Activated T-cell treated with anti-CD3 and anti-CD28 coated beads, Interleukin-2, amount 50 U/mL, for 24 hours (primary cell): Measurements from ENCODE around the gene THBS3.
"Not testable (repeated sequence)": the region's sequence is repeated elsewhere in the genome, so short reads cannot be mapped to it uniquely, and the experiment has no call there.

Source experiments
- DNase-seq: peaks from one replicate; pipeline ENCODE4 v3.0.0-alpha.2; 2020
- H3K27ac Mint-ChIP-seq: 2 replicates; pipeline ENCODE4 v1.8.0; 2020; ENCODE audit warnings: mild to moderate bottlenecking, mixed read lengths
- H3K27me3 Mint-ChIP-seq: 2 replicates; pipeline ENCODE4 v1.8.0; 2020; ENCODE audit warnings: mixed read lengths
- H3K36me3 Mint-ChIP-seq: 2 replicates; pipeline ENCODE4 v1.8.0; 2020; ENCODE audit warnings: low read depth, mixed read lengths
- H3K4me1 Mint-ChIP-seq: 2 replicates; pipeline ENCODE4 v1.8.0; 2020; ENCODE audit warnings: low read depth, mixed read lengths
- H3K4me3 Mint-ChIP-seq: 2 replicates; pipeline ENCODE4 v1.8.0; 2020; ENCODE audit warnings: mild to moderate bottlenecking, moderate library complexity, mixed read lengths
- H3K9me3 Mint-ChIP-seq: 2 replicates; pipeline ENCODE4 v1.8.0; 2020; ENCODE audit warnings: mixed read lengths

THBS3 gene

DNA sequence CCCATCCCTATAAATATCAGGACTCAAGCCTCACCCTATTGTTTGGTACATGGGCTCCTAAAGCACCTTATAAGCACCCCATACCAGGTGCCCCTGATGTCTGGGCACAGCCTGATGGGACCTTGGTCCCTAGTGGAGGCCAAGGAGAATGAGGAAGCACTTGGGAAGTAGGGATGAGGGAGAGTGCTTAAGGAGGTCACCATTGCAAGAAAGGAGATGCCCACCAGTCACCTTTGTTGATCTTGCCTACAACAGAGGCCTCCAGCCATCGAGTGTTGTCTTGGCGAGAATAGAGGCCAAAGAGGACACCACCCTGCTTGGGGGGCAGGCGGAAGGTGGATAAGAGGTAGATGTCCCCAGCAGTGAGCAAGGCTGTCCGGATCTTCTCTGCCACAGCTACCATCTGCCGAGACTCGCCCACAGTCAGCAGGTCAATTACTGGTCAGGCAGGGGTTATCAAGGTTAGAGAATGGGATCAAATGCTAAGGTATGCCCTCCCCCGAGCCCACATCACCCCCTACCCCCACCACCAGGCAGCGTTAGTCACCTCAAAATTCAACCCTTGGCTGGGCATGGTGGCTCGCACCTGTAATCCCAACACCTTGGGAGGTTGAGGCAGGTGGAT lies 1.6 kb downstream of the THBS3 start:
- H3K27ac Mint-ChIP-seq: no peak overlapping the region
- peaks cover 18% of the 10 kb centered on the region for H3K36me3 Mint-ChIP-seq
- H3K9me3 Mint-ChIP-seq: no peaks in the 10 kb centered on the region

DNA sequence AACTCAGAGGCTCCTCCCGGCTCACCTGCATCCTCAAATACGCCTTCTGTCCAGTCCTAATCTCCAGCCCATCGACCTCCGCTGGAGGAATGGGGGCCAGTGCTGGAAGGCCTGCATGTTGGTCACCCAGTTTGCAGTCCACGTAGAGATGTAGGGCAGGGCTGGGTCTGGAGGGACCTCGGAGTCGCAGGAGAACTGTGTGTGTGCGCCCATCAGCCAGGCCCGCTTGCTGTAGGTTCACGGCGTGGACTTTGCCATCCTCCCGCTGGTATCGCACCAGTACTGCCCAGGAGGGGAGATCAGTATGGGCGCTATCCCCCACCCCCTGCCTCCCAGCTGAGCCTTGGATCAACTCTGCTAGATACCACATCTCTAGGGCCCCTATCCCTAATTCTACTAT lies 2.7 kb downstream of the THBS3 start:
- Mint-ChIP-seq H3K4me3 (no peak overlapping the region), H3K9me3 (no peaks in the 10 kb centered on the region), H3K4me1 (peaks cover 23% of the 10 kb centered on the region), H3K27me3 (no peaks in the 10 kb centered on the region), H3K36me3 (peaks cover 15% of the 10 kb centered on the region), H3K27ac (no peak overlapping the region)
- no peak for DNase-seq

More for the DNA sequence above, 1.6 kb downstream of the THBS3 start:
- no peak overlapping the region for H3K4me3 Mint-ChIP-seq
- H3K4me1 Mint-ChIP-seq: peaks cover 30% of the 10 kb centered on the region
- DNase-seq: no peak
- H3K27me3 Mint-ChIP-seq: no peaks in the 10 kb centered on the region

DNA sequence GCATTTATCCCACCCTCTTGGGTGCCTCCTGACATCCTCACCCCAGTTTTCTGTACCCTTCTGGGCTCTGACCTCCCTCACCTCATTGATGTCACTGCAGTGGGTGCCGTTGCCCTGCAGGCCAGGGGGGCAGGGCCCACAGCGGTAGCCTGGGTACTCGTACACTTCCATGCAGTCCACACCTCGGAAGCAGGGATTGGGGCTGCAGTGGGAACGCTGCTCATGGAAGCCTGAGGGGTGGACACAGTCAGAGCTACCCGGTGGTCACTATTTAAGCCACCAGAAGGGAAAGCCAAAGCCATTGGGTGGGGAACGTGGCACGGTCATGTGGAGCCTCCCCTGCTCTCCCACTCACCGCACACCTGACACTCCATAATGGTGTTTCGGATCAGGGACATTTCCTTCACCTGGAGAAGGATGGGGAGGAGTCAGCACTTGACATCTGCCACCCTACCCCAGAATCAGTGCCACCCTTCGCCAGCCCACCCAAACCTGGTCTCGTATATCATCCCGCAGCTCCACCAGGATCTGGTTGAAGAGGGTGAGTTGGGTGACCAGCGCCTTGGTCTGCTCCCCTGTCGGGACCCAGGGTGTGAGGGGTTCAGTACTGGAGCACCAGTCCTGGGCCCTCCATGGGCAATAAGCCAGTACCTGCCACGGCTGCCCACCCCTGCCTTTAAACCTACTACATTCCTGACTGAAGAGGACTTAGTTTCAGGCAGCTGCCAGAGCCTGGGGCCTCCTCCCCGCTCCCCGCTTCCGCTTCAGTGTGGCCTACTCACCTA lies 4.8 kb downstream of the THBS3 start:
- no peaks in the 10 kb centered on the region for H3K9me3 Mint-ChIP-seq
- DNase-seq: no peak
- H3K4me3 Mint-ChIP-seq: no peak overlapping the region
- H3K27ac Mint-ChIP-seq: peak overlapping the region; percentile 76
- peaks cover 11% of the 10 kb centered on the region for H3K4me1 Mint-ChIP-seq
- no peaks in the 10 kb centered on the region for H3K27me3 Mint-ChIP-seq
- H3K36me3 Mint-ChIP-seq: peaks cover 19% of the 10 kb centered on the region

DNA sequence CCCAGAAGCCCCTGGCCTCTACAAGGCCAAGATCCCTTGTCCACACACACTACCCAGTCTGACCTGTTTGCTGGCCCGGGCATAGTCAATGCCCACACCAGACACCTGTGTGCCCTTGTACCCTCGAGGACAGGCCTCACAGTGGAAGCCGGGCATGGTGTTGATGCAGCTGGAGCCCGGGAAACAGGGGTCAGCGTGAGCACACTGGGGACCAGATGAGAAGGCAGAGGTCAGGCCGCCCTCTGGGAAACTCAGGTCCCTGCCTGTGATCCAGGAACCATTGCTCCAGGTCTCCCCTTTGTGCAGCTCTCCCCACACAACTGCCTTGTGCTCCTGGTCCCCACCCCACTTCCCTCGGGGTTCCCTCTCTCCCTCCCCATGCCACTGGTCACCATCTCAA lies 5.5 kb downstream of the THBS3 start:
- Mint-ChIP-seq H3K4me1 (peaks cover 6% of the 10 kb centered on the region), H3K27ac (no peak overlapping the region), H3K9me3 (no peaks in the 10 kb centered on the region), H3K4me3 (no peak overlapping the region), H3K36me3 (peaks cover 26% of the 10 kb centered on the region), H3K27me3 (no peaks in the 10 kb centered on the region)
- DNase-seq: no peak

DNA sequence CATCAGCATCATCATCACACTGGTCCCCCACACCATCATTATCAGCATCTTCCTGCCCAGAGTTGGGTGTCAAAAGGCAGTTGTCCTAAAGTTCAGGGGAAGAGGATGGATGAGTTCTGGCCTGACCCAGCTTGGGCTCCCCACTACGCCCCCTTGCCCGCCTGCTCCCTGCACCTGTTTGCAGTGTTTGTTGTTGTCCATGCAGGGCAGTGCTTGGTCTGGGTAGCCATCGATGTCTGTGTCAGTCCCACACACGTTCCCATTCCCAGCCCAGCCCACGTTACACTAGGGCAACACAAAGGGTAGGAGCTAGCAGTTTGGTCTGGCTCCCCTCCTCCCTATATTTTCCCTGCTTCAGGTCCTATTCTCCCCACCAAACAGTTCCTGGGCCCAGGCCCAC lies 6.8 kb downstream of the THBS3 start:
- Mint-ChIP-seq H3K4me1 (peaks cover 4% of the 10 kb centered on the region), H3K36me3 (peaks cover 34% of the 10 kb centered on the region), H3K9me3 (no peaks in the 10 kb centered on the region), H3K27ac (no peak overlapping the region), H3K27me3 (no peaks in the 10 kb centered on the region), H3K4me3 (no peak overlapping the region)
- DNase-seq: no peak

DNA sequence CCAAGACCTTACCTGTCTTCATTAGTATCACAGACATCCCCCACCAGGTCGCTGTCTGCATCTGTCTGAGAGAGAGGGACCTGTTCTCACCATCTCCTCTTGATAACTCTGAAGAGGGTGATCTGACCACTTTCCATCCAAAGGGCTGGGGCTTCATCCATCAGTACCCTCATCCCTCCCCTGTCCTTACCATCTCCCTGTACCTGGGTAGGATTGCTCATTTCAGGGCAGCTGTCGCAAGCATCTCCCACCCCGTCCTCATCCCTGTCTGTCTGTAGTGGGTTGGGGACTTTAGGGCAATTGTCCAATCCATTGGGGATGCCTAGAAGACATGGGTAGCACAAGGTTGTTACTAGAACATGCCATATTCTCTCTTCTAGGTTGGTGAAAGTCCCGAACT lies 7.9 kb downstream of the THBS3 start:
- Mint-ChIP-seq H3K36me3 (peaks cover 37% of the 10 kb centered on the region), H3K27me3 (no peaks in the 10 kb centered on the region), H3K27ac (no peak overlapping the region), H3K4me3 (no peak overlapping the region), H3K9me3 (no peaks in the 10 kb centered on the region), H3K4me1 (peaks cover 11% of the 10 kb centered on the region)
- no peak for DNase-seq

DNA sequence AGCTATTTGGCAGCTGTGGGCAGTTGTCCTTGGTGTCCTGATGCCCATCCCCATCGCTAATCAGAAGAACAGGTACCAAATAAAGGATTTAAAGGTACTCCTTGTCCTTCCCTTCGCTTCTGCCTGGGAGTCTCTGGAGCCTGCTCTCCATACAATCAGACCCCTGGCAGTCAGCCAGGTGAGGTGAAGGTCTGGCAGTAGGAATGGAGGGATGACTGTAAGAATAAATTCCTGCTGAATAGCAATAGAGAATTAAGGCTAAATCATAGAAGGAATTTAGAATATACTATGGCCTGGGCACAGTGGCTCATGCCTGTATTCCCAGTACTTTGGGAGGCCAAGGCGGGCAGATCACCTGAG lies 9.2 kb downstream of the THBS3 start:
- no peaks in the 10 kb centered on the region for H3K27me3 Mint-ChIP-seq
- H3K4me3 Mint-ChIP-seq: no peak overlapping the region
- no peaks in the 10 kb centered on the region for H3K9me3 Mint-ChIP-seq
- no peak overlapping the region for H3K27ac Mint-ChIP-seq
- peaks cover 45% of the 10 kb centered on the region for H3K36me3 Mint-ChIP-seq
- H3K4me1 Mint-ChIP-seq: peaks cover 22% of the 10 kb centered on the region
- no peak for DNase-seq

DNA sequence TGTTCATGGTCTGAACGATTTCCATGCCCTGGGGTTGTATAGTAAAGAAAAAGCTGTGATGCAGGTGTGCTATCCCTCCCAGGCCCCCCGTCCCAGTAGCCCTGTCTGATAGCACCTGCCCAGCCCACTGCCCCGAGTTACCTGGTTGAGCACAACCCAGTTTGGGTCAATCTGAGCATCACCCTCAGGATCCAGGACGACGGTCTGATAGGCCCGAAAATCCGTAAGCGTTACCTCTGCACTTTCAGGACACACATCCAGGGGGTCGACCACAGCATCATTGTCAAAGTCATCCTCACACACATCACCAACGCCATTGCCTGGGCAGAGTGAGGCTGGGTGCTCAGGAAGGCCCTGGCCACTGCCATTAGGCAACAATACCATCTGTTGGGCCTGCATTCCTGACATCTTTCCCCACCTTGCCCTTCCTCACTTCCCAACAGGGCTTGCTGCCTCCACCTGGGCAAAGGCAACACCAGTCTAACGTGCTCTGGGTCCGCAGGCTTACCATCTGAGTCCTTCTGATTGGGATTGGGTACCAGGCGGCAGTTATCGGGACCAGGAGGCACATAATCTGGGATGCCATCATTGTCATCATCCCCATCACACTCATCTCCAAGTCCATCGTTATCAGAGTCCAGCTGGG lies 9.7 kb downstream of the THBS3 start:
- no peaks in the 10 kb centered on the region for H3K27me3 Mint-ChIP-seq
- peaks cover 27% of the 10 kb centered on the region for H3K4me1 Mint-ChIP-seq
- H3K9me3 Mint-ChIP-seq: no peaks in the 10 kb centered on the region
- no peak for DNase-seq
- no peak overlapping the region for H3K4me3 Mint-ChIP-seq
- peaks cover 46% of the 10 kb centered on the region for H3K36me3 Mint-ChIP-seq
- no peak overlapping the region for H3K27ac Mint-ChIP-seq

DNA sequence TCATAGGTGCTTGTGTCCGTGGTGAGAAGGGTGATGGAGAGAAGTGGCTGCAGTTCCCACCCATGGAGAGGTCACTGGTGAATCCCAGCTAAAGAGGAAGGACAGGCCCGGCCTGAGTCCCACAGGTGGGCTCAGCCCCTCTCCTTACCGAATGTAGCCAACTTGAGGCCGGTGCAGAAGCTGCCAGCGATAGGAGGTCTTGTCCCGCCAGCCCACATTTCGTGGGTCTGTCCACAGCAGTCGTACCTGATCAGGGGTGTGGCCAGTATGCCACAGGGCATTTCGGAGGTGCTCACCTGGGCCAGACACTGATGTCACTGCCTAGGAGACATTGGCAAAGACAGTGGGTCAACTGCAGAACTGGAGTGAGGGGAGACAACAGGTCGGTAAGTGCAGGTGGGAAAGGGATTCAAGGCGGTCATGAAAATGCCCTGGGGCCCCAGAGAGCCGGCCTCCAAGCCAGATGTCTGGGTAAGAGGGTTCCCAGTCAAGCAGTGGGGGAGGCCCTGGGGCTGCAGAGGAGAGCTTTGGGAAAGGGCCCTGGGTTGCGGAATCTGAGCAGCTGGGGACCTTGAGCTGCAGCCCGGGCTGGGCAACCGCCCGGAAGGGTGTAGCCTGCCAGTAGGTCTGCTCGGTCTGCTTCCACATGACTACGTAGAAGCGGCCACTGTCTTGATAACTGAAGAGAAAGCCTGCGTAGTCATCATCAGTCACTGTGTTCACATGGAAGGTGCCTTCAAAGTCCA lies 10.6 kb downstream of the THBS3 start:
- Mint-ChIP-seq H3K36me3 (peaks cover 46% of the 10 kb centered on the region), H3K4me3 (no peak overlapping the region), H3K9me3 (no peaks in the 10 kb centered on the region), H3K27ac (no peak overlapping the region), H3K4me1 (peaks cover 34% of the 10 kb centered on the region), H3K27me3 (no peaks in the 10 kb centered on the region)
- no peak for DNase-seq

DNA sequence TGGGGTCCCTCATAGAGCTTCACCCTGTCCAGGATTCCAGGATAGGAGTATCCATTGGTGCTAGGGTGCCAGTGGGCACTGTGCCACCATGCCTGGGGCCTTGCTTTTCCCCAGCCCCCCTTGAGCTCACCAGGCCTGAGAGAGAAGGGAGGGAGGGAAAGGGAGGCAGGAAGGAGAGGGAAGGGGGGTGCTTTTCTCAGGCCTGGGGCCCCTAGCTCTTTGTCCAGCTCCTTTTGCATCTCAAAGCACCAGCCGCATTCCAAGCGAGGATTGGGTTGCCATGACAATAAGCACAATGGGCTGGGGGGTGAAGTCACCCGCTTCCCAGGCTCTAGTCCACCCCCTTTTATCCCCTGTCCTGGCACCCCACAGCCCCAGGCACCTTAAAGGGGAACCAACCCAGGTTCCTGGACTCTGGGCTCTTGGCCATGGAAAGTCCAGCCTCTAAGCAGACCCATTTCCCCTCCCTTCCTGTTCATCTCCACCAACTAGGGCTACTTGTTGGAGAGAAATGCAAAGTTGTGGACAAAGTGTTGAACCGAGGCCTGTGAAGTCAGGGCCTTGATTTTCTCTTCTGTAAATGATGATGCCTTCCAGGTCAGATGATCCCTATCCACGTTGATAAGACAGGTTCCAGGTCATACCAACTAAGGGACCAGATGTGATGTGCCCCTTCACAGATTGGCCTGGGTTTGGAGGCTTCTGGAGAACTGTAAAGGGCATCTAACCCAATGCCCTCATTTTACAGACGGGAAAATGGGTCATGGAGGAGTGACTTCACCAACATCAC lies 11.4 kb downstream of the THBS3 start:
- Mint-ChIP-seq H3K4me1 (peaks cover 37% of the 10 kb centered on the region), H3K9me3 (no peaks in the 10 kb centered on the region), H3K27ac (no peak overlapping the region), H3K36me3 (peaks cover 46% of the 10 kb centered on the region), H3K27me3 (no peaks in the 10 kb centered on the region), H3K4me3 (peak overlapping the region; percentile 82)
- no peak for DNase-seq

DNA sequence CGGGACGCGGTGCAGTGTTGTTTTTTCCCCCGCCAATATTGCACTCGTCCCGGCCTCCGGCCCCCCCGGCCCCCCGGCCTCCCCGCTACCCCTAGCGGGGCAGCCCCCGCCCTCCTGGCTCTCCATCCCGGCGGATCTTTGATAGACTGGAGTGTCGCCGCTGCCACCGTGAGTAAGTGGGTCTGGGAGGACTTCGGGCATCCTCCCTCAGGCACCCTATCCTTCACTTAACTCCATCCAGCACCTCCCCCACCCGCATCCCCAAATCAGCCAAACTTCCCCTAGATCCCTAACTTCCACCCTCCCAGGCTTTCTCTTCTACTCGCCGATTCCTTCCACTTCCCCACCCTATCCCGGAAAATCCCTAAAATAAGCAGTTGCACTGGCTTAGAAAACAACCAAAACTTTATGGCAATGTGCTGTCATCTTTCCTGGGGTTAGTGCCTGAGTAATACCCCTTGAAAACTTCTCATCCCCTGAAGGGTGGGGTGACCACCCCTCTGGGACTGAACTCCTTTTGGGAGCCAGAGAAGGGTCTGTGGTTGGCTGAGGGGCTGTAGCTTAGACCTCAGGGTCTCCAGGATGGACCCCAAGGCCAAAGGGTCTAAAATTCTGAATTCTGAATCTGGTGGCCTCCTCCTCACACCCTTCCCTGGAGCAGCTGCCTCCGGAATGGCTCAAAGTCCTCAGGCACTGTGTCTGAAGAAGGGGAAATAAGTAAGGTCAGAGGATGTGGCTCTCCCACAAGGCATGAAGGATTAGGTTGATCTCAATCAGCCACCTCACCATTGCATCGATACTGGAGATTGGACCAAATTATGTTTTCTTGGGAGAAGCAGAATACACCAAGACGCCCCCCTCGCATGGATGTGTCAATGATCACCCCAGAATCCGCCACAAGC lies 12.2 kb downstream of the THBS3 start:
- Mint-ChIP-seq H3K4me1 (peaks cover 37% of the 10 kb centered on the region), H3K27me3 (no peaks in the 10 kb centered on the region), H3K9me3 (no peaks in the 10 kb centered on the region), H3K27ac (peak overlapping the region; percentile 82), H3K36me3 (peaks cover 42% of the 10 kb centered on the region), H3K4me3 (peak overlapping the region; percentile 82)
- DNase-seq: no peak

DNA sequence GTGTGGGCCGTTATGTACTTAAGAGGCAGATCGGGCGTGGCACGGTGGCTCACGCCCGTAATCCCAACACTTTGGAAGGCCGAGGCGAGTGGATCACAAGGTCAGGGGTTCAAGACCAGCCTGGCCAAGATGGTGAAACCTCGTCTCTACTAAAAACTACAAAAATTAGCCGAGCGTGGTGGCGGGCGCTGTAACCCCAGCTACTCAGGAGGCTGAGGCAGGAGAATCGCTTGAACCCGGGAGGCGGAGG lies 13.8 kb downstream of the THBS3 start:
- H3K4me1 Mint-ChIP-seq: peaks cover 37% of the 10 kb centered on the region
- peak overlapping the region; percentile 98 for H3K27ac Mint-ChIP-seq
- not testable (repeated sequence) for H3K27me3 Mint-ChIP-seq, H3K9me3 Mint-ChIP-seq, DNase-seq
- peak overlapping the region; percentile 91 for H3K4me3 Mint-ChIP-seq
- H3K36me3 Mint-ChIP-seq: peaks cover 34% of the 10 kb centered on the region

DNA sequence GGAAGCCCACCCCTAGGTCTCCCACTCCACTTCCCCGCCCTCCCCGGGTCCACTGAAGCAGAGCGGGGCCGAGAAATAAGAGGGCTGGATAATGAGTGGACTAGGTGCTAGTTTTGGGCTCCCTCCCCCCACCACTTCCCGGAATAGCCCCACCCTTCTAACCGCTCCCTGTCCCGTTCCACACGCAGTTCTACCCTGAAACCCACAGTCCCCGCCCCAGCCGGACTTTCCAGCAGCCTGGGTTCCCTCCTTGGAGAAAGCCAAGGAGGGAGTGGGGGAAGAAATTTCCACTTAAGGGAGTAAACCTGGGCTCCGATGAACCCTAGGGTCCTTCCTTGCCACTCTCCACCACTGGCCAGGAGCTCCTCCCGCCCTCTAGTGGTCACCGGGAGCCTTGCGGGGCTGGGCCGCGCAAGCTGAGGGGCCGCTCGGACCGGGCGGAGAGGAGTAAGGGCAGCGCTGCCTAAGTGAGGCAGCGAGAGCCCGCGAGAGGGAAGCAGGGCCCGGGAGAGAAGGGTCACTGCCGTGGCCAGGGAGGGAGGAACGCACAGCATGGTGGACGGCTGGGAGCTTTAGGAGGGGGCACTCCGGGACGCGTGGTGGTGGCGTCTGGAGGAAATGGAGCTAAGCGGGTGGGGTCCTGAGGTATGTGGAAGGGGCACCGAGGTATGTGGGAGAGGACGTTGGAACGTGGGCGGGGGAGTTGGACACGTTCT lies 14.3 kb downstream of the THBS3 start:
- no peaks in the 10 kb centered on the region for H3K27me3 Mint-ChIP-seq
- DNase-seq: peak; percentile 89
- no peaks in the 10 kb centered on the region for H3K9me3 Mint-ChIP-seq
- peak overlapping the region; percentile 98 for H3K27ac Mint-ChIP-seq
- peak overlapping the region; percentile 91 for H3K4me3 Mint-ChIP-seq
- peaks cover 32% of the 10 kb centered on the region for H3K36me3 Mint-ChIP-seq
- peaks cover 37% of the 10 kb centered on the region for H3K4me1 Mint-ChIP-seq
